IPS-20b (cell line): ENCODE data around the gene OTUD6A.

Experiments used
- H3K27ac ChIP-seq: one replicate; pipeline ENCODE4 v1.5.1; 2013; ENCODE audit warnings: low read length
- H3K27me3 ChIP-seq: 2 replicates; pipeline ENCODE4 v1.6.1; 2013; ENCODE audit warnings: mild to moderate bottlenecking, low read length, inconsistent platforms; ENCODE audit not compliant: insufficient read depth
- H3K36me3 ChIP-seq: 2 replicates; pipeline ENCODE4 v1.6.1; 2013; ENCODE audit warnings: low read depth, mild to moderate bottlenecking, inconsistent platforms, low read length, moderate library complexity; ENCODE audit not compliant: insufficient read depth
- H3K4me1 ChIP-seq: 2 replicates; pipeline ENCODE4 v1.6.1; 2013; ENCODE audit warnings: mild to moderate bottlenecking, control low read depth, inconsistent platforms, low read length, moderate library complexity; ENCODE audit not compliant: insufficient read depth
- H3K4me3 ChIP-seq: 2 replicates; pipeline ENCODE4 v1.5.1; 2013; ENCODE audit warnings: mild to moderate bottlenecking, low read length, inconsistent platforms
- H3K9ac ChIP-seq: 2 replicates; pipeline ENCODE4 v1.6.1; 2013; ENCODE audit warnings: low read depth, mild to moderate bottlenecking, inconsistent platforms, low read length, moderate library complexity
- H3K9me3 ChIP-seq: 2 replicates; pipeline ENCODE4 v1.6.1; 2013; ENCODE audit warnings: mild to moderate bottlenecking, low read depth, low read length, inconsistent platforms; ENCODE audit not compliant: insufficient read depth

OTUD6A gene

GRCh38 chrX:70049925-70050324 lies 12.3 kb upstream of the OTUD6A start, which contains the start of gene AWAT2:
Gene AWAT2 (minus strand): TSS chrX:70049938. CDS start chrX:70049932, 6 bp downstream.
- H3K27me3 ChIP-seq: no peaks in the 10 kb centered on the region
- H3K4me1 ChIP-seq: no peaks in the 10 kb centered on the region
- H3K9ac ChIP-seq: no peak within 1 kb of the TSS

GRCh38 chrX:70052895-70053615 lies 9.2 kb upstream of the OTUD6A start:
- H3K9me3 ChIP-seq: no peaks in the 10 kb centered on the region
- H3K36me3 ChIP-seq: no peaks in the 10 kb centered on the region
- H3K9ac ChIP-seq: no peak overlapping the region
- no peak overlapping the region for H3K27ac ChIP-seq
- no peaks in the 10 kb centered on the region for H3K27me3 ChIP-seq
- no peak overlapping the region for H3K4me3 ChIP-seq
- no peaks in the 10 kb centered on the region for H3K4me1 ChIP-seq

More at GRCh38 chrX:70049925-70050324, 12.3 kb upstream of the OTUD6A start, which contains the start of gene AWAT2:
- Histone ChIP-seq H3K4me3 (no peak within 1 kb of the TSS), H3K27ac (no peak within 1 kb of the TSS), H3K36me3 (no peaks in the 10 kb centered on the region), H3K9me3 (no peaks in the 10 kb centered on the region)

DNA sequence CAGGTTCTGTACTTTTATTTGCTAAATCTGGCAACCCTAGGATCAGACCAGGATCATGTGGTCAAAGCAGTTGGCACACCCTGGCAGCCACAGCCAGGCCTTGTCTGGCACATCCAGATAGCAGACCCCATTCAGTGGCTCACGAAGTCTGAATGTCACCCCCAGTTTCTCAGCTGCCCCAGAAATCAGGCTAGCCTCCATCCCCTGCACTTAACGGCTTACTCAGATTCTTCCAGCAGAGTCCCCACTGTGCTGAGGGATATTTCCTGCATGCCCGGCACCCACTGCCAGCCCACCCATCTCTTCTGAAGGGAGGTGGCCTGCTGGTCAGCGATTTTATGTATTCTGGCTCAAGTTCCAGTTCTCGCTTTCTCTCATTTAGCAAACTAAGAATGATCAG lies 7.9 kb upstream of the OTUD6A start:
- Histone ChIP-seq H3K9ac (no peak overlapping the region), H3K27me3 (no peaks in the 10 kb centered on the region), H3K4me1 (no peaks in the 10 kb centered on the region), H3K36me3 (no peaks in the 10 kb centered on the region), H3K27ac (no peak overlapping the region), H3K9me3 (no peaks in the 10 kb centered on the region), H3K4me3 (no peak overlapping the region)

DNA sequence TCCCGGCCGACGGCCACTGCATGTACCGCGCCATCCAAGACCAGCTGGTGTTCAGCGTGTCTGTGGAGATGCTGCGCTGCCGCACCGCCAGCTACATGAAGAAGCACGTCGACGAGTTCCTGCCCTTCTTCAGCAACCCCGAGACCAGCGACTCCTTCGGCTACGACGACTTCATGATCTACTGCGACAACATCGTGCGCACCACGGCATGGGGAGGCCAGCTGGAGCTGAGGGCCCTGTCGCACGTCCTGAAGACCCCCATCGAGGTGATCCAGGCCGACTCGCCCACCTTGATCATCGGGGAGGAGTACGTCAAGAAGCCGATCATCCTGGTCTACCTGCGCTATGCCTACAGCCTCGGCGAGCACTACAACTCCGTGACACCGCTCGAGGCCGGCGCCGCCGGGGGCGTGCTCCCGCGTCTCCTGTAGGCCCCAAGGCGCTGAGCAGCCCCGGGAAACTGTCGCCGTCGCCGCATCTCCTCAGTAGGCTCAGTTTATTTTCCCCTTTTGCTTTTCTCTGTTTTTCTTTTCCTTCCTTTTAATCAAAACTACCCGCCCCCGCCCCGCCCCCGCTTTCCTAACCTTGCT lies 799 bp downstream of the OTUD6A start:
- H3K9me3 ChIP-seq: no peaks in the 10 kb centered on the region
- no peaks in the 10 kb centered on the region for H3K27me3 ChIP-seq
- no peak overlapping the region for H3K27ac ChIP-seq
- H3K4me1 ChIP-seq: no peaks in the 10 kb centered on the region
- no peak overlapping the region for H3K9ac ChIP-seq
- no peaks in the 10 kb centered on the region for H3K36me3 ChIP-seq
- no peak overlapping the region for H3K4me3 ChIP-seq

DNA sequence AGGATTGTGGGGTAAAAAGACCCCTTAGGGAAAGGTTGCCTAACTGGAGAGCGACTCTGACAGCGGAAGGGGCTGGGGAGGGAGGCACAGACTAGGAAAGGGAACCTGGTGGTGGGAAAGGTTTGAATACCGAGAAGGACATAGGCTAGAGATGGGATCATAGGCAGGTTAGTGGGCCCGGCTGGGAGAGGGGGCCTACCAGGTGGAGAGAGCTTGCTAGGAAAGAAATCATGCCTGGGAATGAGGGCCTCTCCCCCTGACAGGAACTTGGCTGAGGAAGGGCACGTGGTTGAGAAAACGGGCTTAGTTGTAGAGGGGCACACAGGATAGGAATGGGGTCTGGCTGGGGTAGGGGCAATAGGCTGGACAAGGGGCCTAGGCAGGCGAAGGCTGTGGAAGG lies 4.4 kb downstream of the OTUD6A start:
- H3K9me3 ChIP-seq: no peaks in the 10 kb centered on the region
- H3K27me3 ChIP-seq: no peaks in the 10 kb centered on the region
- no peaks in the 10 kb centered on the region for H3K4me1 ChIP-seq
- no peaks in the 10 kb centered on the region for H3K36me3 ChIP-seq
- no peak overlapping the region for H3K9ac ChIP-seq
- H3K4me3 ChIP-seq: no peak overlapping the region
- no peak overlapping the region for H3K27ac ChIP-seq

DNA sequence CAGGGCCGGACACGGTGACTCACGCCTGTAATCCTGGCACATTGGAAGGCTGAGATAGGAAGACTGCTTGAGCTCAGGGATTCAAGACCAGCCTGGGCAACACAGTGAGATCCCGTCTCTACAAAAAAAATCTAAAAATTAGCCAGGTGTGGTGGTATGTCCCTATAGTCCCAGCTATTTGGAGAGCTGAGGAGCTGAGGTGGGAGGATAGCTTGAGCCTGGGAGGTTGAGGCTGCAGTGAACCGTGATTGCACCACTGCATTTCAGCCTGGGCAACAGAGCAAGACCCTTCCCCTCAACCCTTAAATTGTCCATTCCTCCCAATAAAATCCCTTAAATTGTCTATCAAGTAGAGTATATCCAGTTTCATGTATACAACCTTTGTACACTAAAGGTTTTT lies 17.0 kb downstream of the OTUD6A start:
- Histone ChIP-seq H3K36me3 (no peaks in the 10 kb centered on the region), H3K9me3 (no peaks in the 10 kb centered on the region), H3K4me3 (no peak overlapping the region), H3K9ac (no peak overlapping the region), H3K27me3 (no peaks in the 10 kb centered on the region), H3K27ac (no peak overlapping the region), H3K4me1 (no peaks in the 10 kb centered on the region)

GRCh38 chrX:70079870-70080269 lies 17.6 kb downstream of the OTUD6A start:
- Histone ChIP-seq H3K9ac (no peak overlapping the region), H3K27me3 (no peaks in the 10 kb centered on the region), H3K27ac (no peak overlapping the region), H3K9me3 (no peaks in the 10 kb centered on the region), H3K4me1 (no peaks in the 10 kb centered on the region), H3K4me3 (no peak overlapping the region), H3K36me3 (no peaks in the 10 kb centered on the region)

- no peak overlapping the region for H3K27ac ChIP-seq
These were observed 20.5 kb downstream of the OTUD6A start for GRCh38 chrX:70082723-70083122.

DNA sequence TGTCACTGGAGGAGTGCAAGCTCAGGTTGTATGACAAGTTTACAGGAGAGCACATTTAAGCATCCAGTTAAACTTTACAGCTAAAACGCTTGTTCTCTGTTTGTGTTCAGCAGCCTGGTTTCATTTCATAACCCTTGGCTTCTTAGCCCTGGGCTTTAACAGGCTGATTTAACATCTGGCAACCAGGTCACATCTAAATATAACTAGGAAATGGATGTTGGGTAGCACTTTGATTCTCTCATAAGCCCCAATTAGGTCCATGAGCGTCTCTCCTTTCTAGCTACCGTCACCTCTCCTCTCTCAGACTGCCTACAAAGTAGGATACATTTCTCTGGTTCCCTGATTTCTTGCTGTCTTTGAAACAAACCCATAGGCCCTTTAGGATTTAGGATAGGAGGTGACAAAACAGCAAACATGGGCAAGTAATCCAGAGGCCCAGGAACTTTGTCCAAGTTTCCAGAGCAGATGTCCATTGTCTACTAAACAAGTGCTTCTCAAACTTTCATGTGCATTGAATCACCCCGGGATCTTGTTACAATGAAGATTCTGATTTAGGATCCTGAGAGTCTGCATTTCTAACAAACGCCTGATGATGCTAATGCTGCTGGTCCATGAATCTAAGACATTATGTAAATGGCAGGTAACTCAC lies 22.5 kb downstream of the OTUD6A start:
- Histone ChIP-seq H3K27ac (no peak overlapping the region), H3K4me1 (no peaks in the 10 kb centered on the region), H3K4me3 (no peak overlapping the region), H3K9me3 (no peaks in the 10 kb centered on the region), H3K27me3 (no peaks in the 10 kb centered on the region), H3K36me3 (no peaks in the 10 kb centered on the region), H3K9ac (no peak overlapping the region)

More at GRCh38 chrX:70082723-70083122, 20.5 kb downstream of the OTUD6A start:
- Histone ChIP-seq H3K9me3 (no peaks in the 10 kb centered on the region), H3K4me3 (no peak overlapping the region), H3K9ac (no peak overlapping the region), H3K27me3 (no peaks in the 10 kb centered on the region), H3K36me3 (no peaks in the 10 kb centered on the region), H3K4me1 (no peaks in the 10 kb centered on the region)

GRCh38 chrX:70087857-70088630 lies 25.8 kb downstream of the OTUD6A start:
- H3K36me3 ChIP-seq: no peaks in the 10 kb centered on the region
- H3K27ac ChIP-seq: no peak overlapping the region
- H3K9me3 ChIP-seq: no peaks in the 10 kb centered on the region
- H3K27me3 ChIP-seq: no peaks in the 10 kb centered on the region
- H3K4me3 ChIP-seq: no peak overlapping the region
- H3K9ac ChIP-seq: no peak overlapping the region
- no peaks in the 10 kb centered on the region for H3K4me1 ChIP-seq

DNA sequence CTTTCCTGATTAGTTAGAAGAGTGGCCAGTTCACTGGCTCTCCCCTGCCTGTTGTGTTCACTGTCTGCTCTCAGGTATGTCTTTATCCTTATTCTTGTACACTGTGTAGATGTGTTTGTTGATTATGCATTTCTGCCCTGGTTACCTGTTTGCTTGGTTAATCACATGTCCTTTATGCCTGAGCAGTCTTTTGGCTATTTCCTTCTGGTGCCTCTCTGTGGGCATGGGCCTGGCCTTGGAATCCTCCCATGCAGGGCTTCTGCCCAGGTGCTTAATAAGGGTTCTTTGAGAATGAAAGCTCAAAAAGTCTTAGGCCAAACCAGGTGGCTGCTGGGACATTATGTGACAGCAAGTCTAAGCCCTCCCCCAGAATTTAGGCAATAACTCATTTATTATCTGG lies 26.5 kb downstream of the OTUD6A start:
- no peaks in the 10 kb centered on the region for H3K9me3 ChIP-seq
- H3K36me3 ChIP-seq: no peaks in the 10 kb centered on the region

More for the DNA sequence above, 26.5 kb downstream of the OTUD6A start:
- Histone ChIP-seq H3K4me3 (no peak overlapping the region), H3K27ac (no peak overlapping the region), H3K4me1 (no peaks in the 10 kb centered on the region), H3K9ac (no peak overlapping the region), H3K27me3 (no peaks in the 10 kb centered on the region)
